Upper lobe of left lung (tissue), 6 donors: ENCODE data around the gene CLSTN1. TPM values are rescaled to one million over a fixed set of nuclear protein-coding genes. Genes with fewer than 3 reads are reported as not detected.
A peak's percentile ranks its signal among the peaks of the same experiment; 100 is the strongest.

Experiments used
- ATAC-seq, 2 donors: fragments of 200-7000 bp; cut with Tn5 transposase; one replicate each; pipeline ENCODE4 v1.9.1; 2022; ENCODE audit warnings: mild to moderate bottlenecking in 2 of 2, moderate library complexity in 2 of 2; ENCODE audit not compliant: low FRiP score in 2 of 2
- DNase-seq, 2 donors: peaks; one replicate each; pipeline ENCODE4 v3.0.0-alpha.2; 2019 to 2020
- H3K27ac ChIP-seq, 4 donors: fragments of 200-600 bp; sonication (generic); one replicate each; pipeline ENCODE4 v1.5.1; 2016 to 2019
- H3K27me3 ChIP-seq, 4 donors: fragments of 200-600 bp; sonication (generic); one replicate each; pipeline ENCODE4 v1.5.1; 2017 to 2019
- H3K36me3 ChIP-seq, 4 donors: fragments of 200-600 bp; sonication (generic); one replicate each; pipeline ENCODE4 v1.5.1; 2016 to 2019
- H3K4me1 ChIP-seq, 4 donors: fragments of 200-600 bp; sonication (generic); one replicate each; pipeline ENCODE4 v1.5.1; 2018 to 2019
- H3K4me3 ChIP-seq, 4 donors: fragments of 200-600 bp; sonication (generic); one replicate each; pipeline ENCODE4 v1.5.1; 2017 to 2019; ENCODE audit warnings: mild to moderate bottlenecking in 2 of 4, moderate library complexity in 1 of 4
- H3K9me3 ChIP-seq, 4 donors: fragments of 200-600 bp; sonication (generic); one replicate each; pipeline ENCODE4 v1.5.1; 2018 to 2019
- EP300 ChIP-seq, 4 donors: sonication (generic); formaldehyde crosslinking; IDR thresholded peaks; one replicate each; pipeline ENCODE4 v1.5.1; 2017; ENCODE audit warnings: antibody characterized with exemption in 4 of 4, control low read depth in 2 of 4
- POLR2A ChIP-seq, 4 donors: fragments of 450-650 bp; IDR thresholded peaks; one replicate each; pipeline ENCODE4 v1.5.1; 2016 to 2017; ENCODE audit warnings: antibody characterized with exemption in 4 of 4, mild to moderate bottlenecking in 2 of 4
- POLR2AphosphoS5 ChIP-seq, 2 donors: sonication (generic); formaldehyde crosslinking; IDR thresholded peaks; one replicate each; pipeline ENCODE4 v1.5.1; 2017; ENCODE audit warnings: antibody characterized with exemption in 2 of 2
- WGBS, 2 donors: methylation state at CpG; one replicate each; pipeline ENCODE4 v1.1.5; 2017 to 2018; 5-methylcytosine and 5-hydroxymethylcytosine counted together
- total RNA-seq, 6 donors: library from RNA; depleted of rRNA in 4 of 6; stranded (reverse); fragments of >200 nt in 4 of 6; gene quantifications; one replicate each; pipeline versions ENCODE4 v1.1.0 to v1.2.1, GENCODE V29; 2016 to 2021
- TF ChIP-seq, protein P1 (sequence below), 6 experiments: fragments of 450-650 bp in 4 of 6; fragments of 200-600 bp in 2 of 6; sonication (generic) in 2 of 6; IDR thresholded peaks; one replicate each; pipeline ENCODE4 v1.5.1; 2016 to 2019; ENCODE audit warnings: antibody characterized with exemption in 6 of 6
- donor health status: DM: no; HTN: no; CAD: no; lungs with moderate emphysema.
- donor health status: DM: no; HTN: yes; CAD: no; lungs with severe emphysema.

Gene CLSTN1
- total RNA-seq, 6 donors from 2014 or later, result 35.6 to 82.7 (median 59.5) TPM

DNA sequence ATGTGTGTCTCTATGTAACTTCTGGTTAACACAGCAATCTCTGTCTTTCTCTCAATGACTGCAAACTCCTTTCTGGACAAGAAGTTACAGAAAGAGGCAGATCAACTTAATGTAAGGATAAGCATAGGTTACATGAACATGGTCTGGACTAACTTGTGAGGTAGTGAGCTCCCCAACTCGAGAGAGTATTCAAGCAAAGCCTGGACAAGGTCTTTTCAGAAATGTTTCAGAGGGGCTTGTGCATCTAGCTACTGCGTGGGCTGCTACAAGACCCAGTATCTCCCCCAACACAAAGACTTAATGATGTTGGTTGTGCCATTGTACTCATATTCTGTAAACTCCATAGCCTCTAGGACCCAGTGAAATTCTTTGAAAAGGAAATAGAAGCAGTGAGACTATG is 23.5 kb upstream of the CLSTN1 start:
- H3K4me1 ChIP-seq, result peaks cover 3 to 21% (median 7%) of the 10 kb centered on the region in 4 donors
- H3K36me3 ChIP-seq, result peaks cover 0 to 21% (median 8%) of the 10 kb centered on the region in 4 donors
- DNase-seq (no peak), ATAC-seq (no peak)
- no peaks in the 10 kb centered on the region for H3K9me3 ChIP-seq
- no peak for TF ChIP-seq POLR2AphosphoS5 (IDR thresholded peaks at IDR 0.05)
- TF ChIP-seq, protein P1, sequence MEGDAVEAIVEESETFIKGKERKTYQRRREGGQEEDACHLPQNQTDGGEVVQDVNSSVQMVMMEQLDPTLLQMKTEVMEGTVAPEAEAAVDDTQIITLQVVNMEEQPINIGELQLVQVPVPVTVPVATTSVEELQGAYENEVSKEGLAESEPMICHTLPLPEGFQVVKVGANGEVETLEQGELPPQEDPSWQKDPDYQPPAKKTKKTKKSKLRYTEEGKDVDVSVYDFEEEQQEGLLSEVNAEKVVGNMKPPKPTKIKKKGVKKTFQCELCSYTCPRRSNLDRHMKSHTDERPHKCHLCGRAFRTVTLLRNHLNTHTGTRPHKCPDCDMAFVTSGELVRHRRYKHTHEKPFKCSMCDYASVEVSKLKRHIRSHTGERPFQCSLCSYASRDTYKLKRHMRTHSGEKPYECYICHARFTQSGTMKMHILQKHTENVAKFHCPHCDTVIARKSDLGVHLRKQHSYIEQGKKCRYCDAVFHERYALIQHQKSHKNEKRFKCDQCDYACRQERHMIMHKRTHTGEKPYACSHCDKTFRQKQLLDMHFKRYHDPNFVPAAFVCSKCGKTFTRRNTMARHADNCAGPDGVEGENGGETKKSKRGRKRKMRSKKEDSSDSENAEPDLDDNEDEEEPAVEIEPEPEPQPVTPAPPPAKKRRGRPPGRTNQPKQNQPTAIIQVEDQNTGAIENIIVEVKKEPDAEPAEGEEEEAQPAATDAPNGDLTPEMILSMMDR (IDR thresholded peaks at IDR 0.05), result no peak
- TF ChIP-seq POLR2A (IDR thresholded peaks at IDR 0.05), result no peak
- no peak for TF ChIP-seq EP300 (IDR thresholded peaks at IDR 0.05)
- no peaks in the 10 kb centered on the region for H3K27me3 ChIP-seq
- WGBS, 2 donors, result 97 to 98% methylated on average over 2 of the region's 2 CpGs
- no peak overlapping the region for H3K27ac ChIP-seq
- no peak overlapping the region for H3K4me3 ChIP-seq

DNA sequence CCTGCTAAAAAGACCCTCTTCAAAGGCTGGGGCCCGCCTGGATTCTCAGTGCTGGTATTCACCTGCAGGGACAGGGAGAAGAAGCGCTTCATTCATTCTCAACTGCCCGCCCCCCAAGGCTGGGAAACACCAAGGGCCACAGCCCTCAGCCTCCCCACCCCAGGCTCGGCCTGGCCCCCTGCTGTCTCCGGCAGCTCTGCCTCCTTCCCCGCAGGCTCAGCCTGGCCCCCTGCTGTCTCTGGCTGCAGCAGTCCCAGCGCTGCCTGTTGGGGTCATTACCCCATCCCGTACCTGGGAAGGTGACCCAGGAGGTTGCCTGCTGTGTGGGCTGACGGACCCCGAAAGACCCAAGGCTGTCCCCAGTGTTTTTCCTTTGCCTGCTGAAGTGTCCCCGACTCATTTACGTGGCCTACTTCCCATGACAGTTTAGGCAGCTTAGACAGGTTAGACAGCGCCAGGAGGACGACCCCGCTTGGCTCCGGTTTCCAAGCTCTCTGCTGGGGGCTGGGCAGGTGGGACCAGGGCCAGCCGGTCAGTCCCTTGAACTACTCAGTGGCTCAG is 22.9 kb upstream of the CLSTN1 start:
- Histone ChIP-seq H3K9me3 (no peaks in the 10 kb centered on the region), H3K4me1 (peaks cover 3 to 21% (median 7%) of the 10 kb centered on the region in 4 donors), H3K4me3 (no peak overlapping the region), H3K27me3 (no peaks in the 10 kb centered on the region), H3K27ac (no peak overlapping the region), H3K36me3 (peaks cover 0 to 17% (median 8%) of the 10 kb centered on the region in 4 donors)
- no peak for DNase-seq
- 87 to 88% methylated on average over 16 to 17 of the region's 17 CpGs for WGBS, 2 donors
- no peak for ATAC-seq
- TF ChIP-seq, protein P1 (IDR thresholded peaks at IDR 0.05), result no peak
- TF ChIP-seq POLR2AphosphoS5 (IDR thresholded peaks at IDR 0.05) (no peak), EP300 (IDR thresholded peaks at IDR 0.05) (no peak), POLR2A (IDR thresholded peaks at IDR 0.05) (no peak)

DNA sequence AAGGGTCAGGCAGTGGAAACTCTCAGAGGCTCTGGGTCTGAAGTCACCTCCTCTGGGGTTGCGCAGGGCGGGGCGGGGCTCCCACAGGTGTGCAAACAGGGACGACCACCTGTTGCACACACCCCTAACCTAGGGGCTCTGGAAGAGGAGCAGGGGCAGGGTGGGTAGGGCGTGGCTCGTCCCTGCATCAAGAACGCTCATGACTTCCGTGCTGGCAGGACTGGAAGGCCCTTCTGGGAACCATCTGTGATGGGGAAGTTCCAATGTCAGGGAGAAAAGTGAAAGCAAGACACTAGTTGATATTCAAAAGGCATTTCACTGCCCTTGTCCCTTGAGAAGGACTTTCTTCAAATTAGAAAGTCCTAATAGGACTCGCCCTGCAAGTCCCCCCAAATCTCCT is 22.1 kb upstream of the CLSTN1 start:
- H3K9me3 ChIP-seq, result no peaks in the 10 kb centered on the region
- H3K4me3 ChIP-seq, result no peak overlapping the region
- ATAC-seq (no peak), DNase-seq (peak in 1 of 2 donors; percentile 73)
- H3K4me1 ChIP-seq, result peaks cover 3 to 21% (median 7%) of the 10 kb centered on the region in 4 donors
- TF ChIP-seq POLR2AphosphoS5 (IDR thresholded peaks at IDR 0.05) (no peak), POLR2A (IDR thresholded peaks at IDR 0.05) (no peak), EP300 (IDR thresholded peaks at IDR 0.05) (no peak)
- TF ChIP-seq, protein P1 (IDR thresholded peaks at IDR 0.05), result no peak
- H3K27ac ChIP-seq, result no peak overlapping the region
- peaks cover 0 to 17% (median 8%) of the 10 kb centered on the region in 4 donors for H3K36me3 ChIP-seq
- H3K27me3 ChIP-seq, result no peaks in the 10 kb centered on the region
- WGBS, 2 donors, result 66 to 69% methylated on average over 9 of the region's 9 CpGs

DNA sequence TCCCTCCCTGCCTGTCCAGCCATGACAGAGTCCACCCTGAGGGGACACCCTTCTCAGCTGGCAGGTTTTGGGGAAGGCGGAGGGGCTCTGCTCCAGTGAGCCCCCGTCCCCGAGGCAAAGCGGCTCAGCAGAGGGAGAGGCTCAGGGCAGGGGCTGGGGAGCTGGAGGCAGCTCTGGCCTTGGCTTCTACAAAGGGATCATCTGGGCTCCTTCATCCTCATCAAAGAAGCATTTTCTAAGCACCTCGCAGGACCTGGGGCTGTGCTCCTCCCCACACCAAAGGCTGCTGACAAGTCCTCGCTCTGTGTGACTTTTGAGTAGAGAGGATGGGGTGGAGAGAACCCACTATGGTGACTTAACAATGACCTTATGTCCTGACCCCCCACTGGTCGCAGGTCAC is 21.0 kb upstream of the CLSTN1 start:
- Histone ChIP-seq H3K36me3 (peaks cover 0 to 9% (median 3%) of the 10 kb centered on the region in 4 donors), H3K27ac (no peak overlapping the region), H3K4me1 (peaks cover 3 to 21% (median 7%) of the 10 kb centered on the region in 4 donors), H3K9me3 (no peaks in the 10 kb centered on the region), H3K4me3 (no peak overlapping the region), H3K27me3 (no peaks in the 10 kb centered on the region)
- ATAC-seq (no peak), DNase-seq (no peak)
- no peak for TF ChIP-seq POLR2A (IDR thresholded peaks at IDR 0.05)
- TF ChIP-seq POLR2AphosphoS5 (IDR thresholded peaks at IDR 0.05), result no peak
- TF ChIP-seq EP300 (IDR thresholded peaks at IDR 0.05), result no peak
- TF ChIP-seq, protein P1 (IDR thresholded peaks at IDR 0.05), result no peak
- WGBS, 2 donors, result 88% methylated on average over 6 to 7 of the region's 7 CpGs

DNA sequence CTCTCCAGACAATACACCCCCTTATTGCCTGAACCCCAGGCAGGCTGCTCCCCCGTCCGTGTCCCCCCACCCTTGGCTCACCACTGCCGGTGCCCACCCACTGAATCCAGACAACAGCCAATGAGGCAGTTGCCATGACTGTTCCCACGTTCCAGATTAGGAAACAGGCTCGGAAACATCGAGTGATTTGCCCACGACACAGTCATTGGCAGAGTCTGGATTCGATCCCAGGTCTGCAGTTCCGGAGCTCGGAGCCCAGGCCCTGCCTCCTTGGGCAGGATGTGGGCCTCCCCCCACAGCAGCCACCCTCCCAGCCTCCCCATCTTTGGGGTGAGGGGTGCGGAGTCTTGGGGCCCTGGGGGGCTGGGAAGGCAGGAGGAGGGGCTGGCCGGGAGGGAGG is 20.3 kb upstream of the CLSTN1 start:
- ATAC-seq (no peak), DNase-seq (peak in 1 of 2 donors; percentile 52)
- Histone ChIP-seq H3K4me1 (peaks cover 3 to 21% (median 7%) of the 10 kb centered on the region in 4 donors), H3K9me3 (no peaks in the 10 kb centered on the region), H3K27ac (no peak overlapping the region), H3K36me3 (peaks cover 0 to 2% (median 0%) of the 10 kb centered on the region in 4 donors), H3K27me3 (no peaks in the 10 kb centered on the region), H3K4me3 (no peak overlapping the region)
- TF ChIP-seq, protein P1 (IDR thresholded peaks at IDR 0.05), result no peak
- TF ChIP-seq POLR2A (IDR thresholded peaks at IDR 0.05) (no peak), EP300 (IDR thresholded peaks at IDR 0.05) (no peak), POLR2AphosphoS5 (IDR thresholded peaks at IDR 0.05) (no peak)
- WGBS, 2 donors, result 31 to 65% methylated on average over 2 to 12 of the region's 12 CpGs
